ENCODE measurements around the gene SLC9B2. TPM values are rescaled to one million over a fixed set of nuclear protein-coding genes. Genes with fewer than 3 reads are reported as not detected.

SLC9B2 gene
- total RNA-seq, 2 donors from 2014 or later = 10.1 to 14.8 TPM

DNA sequence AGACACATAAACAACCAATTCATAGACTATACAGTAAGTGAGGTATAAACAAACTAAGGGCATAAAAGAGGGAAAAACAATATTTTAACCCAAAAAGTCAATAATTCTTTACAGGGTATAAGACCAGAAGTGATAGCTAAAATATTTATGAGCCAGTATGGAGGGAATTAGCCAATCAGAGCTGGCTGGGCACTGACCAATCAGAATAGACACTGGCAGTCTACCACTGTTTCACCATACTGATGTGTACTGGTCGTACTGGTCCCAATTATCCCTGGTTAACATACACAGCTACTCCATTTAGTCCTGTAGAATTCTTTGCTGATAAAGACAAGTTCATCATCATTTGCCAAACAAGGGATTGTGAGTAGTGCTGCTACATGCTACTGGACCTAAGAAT is 47.3 kb downstream of the SLC9B2 start:
- no peak for TF ChIP-seq POLR2A (IDR thresholded peaks at IDR 0.05)
- no peak for TF ChIP-seq CTCF (IDR thresholded peaks at IDR 0.05)
- H3K36me3 ChIP-seq (replicated peaks in 1 of 2; ENCODE audit: insufficient read depth in 1 of 2, low read depth in 2 of 2) = no peaks in the 10 kb centered on the region
- no peak overlapping the region for H3K27ac ChIP-seq
- H3K4me3 ChIP-seq = no peak overlapping the region
- no peak for DNase-seq
- intact Hi-C loops (cut with DNase I) = no loop called here
- H3K4me1 ChIP-seq = no peaks in the 10 kb centered on the region
- H3K27me3 ChIP-seq = no peaks in the 10 kb centered on the region
- ATAC-seq = no peak
- H3K9me3 ChIP-seq = no peaks in the 10 kb centered on the region
- WGBS, 2 donors = 90 to 94% methylated on average over 1 of the region's 1 CpG

DNA sequence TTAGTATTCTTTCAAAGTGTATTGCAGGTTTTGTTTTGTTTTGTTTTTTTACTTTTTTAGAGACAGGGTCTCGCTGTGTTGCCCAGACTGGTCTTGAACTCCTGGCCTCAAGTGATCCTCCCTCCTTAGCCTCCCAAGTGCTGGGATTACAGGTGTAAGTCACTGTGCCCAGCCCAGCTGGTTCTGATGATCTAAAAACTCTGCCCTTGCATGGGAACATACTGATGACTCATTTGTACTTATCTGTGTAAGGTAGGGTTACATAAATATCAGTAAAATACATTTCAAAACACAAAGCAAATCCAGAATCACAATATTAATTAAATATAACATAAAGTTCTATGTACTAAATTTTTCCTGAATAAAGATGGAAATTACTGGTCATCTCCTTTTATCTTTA is 49.7 kb downstream of the SLC9B2 start:
- H3K27ac ChIP-seq = no peak overlapping the region
- WGBS, 2 donors = 95 to 97% methylated on average over 1 of the region's 1 CpG
- H3K9me3 ChIP-seq = no peaks in the 10 kb centered on the region
- no peaks in the 10 kb centered on the region for H3K4me1 ChIP-seq
- TF ChIP-seq POLR2A (IDR thresholded peaks at IDR 0.05) (no peak), CTCF (IDR thresholded peaks at IDR 0.05) (no peak)
- intact Hi-C loops (cut with DNase I) = no loop called here
- no peak overlapping the region for H3K4me3 ChIP-seq
- no peak for ATAC-seq
- no peaks in the 10 kb centered on the region for H3K36me3 ChIP-seq (replicated peaks in 1 of 2; ENCODE audit: insufficient read depth in 1 of 2, low read depth in 2 of 2)
- no peaks in the 10 kb centered on the region for H3K27me3 ChIP-seq
- DNase-seq = no peak

- Histone ChIP-seq H3K4me1 (peaks cover 8% of the 10 kb centered on the region), H3K36me3 (replicated peaks in 1 of 2; ENCODE audit: insufficient read depth in 1 of 2, low read depth in 2 of 2) (no peaks in the 10 kb centered on the region), H3K4me3 (no peak overlapping the region), H3K9me3 (no peaks in the 10 kb centered on the region), H3K27ac (no peak overlapping the region), H3K27me3 (no peaks in the 10 kb centered on the region)
- intact Hi-C loops (cut with DNase I) = no loop called here
- 87 to 91% methylated on average over 3 of the region's 3 CpGs for WGBS, 2 donors
- TF ChIP-seq CTCF (IDR thresholded peaks at IDR 0.05) (no peak), POLR2A (IDR thresholded peaks at IDR 0.05) (no peak)
- DNase-seq (no peak), ATAC-seq (no peak)
These were observed 51.6 kb downstream of the SLC9B2 start for GRCh38 chr4:103024996-103025395.

- TF ChIP-seq POLR2A (IDR thresholded peaks at IDR 0.05) (no peak), CTCF (IDR thresholded peaks at IDR 0.05) (no peak)
- no peak for ATAC-seq
- WGBS, 2 donors = 82 to 100% methylated on average over 2 of the region's 2 CpGs
These were observed 55.4 kb downstream of the SLC9B2 start for GRCh38 chr4:103021120-103021519.

DNA sequence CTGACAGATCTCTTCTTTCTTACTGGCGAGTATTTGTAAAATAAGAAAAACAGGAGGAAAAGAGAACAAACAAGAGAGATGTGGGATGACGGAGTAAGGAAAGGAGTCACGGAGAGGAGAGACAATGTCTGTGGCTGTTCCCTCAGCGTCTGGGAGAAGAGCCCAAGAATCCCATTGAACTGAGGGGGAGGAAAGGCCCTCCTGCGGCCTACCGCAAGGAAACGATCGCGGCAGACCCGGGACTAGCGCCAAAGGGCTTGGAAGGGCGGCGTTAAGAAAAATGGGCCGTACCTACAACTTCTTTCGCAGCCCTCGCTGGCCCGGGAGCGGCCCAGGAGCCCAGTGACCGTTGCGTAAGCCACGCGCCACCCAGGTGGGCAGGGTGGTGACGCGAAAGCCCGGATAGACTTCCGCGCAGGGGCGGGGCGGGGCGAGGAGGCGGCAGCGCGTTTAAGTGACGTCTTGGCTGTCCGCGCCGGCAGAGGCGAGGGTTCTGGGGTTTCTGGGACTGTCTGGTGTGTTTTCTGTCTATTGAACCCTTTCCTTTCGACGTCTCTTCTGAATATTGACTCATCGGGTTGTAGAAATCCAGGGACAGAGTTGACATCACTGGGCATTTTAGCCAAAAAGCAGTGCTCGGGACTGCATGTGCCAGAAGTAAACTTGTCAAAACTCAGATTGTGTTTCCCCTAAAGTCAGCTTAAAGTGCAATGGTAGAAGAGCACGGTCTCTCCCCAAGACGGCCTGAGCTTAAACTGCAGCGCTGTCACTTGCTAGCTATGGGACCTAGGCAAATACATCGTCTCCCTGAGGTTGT is 57.0 kb downstream of the SLC9B2 start, which contains the start of gene SLC9B1:
Gene SLC9B1, minus strand, starts transcription at position 398 of the 817 bp plus-strand sequence. CDS start 27,994 bp downstream, outside the sequence.
- WGBS, 2 donors = 0 to 2% methylated on average over 21 to 46 of the region's 46 CpGs
- Histone ChIP-seq H3K4me3 (no peak within 1 kb of the TSS), H3K9me3 (no peaks in the 10 kb centered on the region), H3K27me3 (no peaks in the 10 kb centered on the region), H3K27ac (peak within 1 kb of the TSS; percentile 88 to 92 (median 91)), H3K36me3 (replicated peaks in 1 of 2; ENCODE audit: insufficient read depth in 1 of 2, low read depth in 2 of 2) (no peaks in the 10 kb centered on the region), H3K4me1 (peaks cover 18% of the 10 kb centered on the region)
- peak; percentile 98 for DNase-seq
- intact Hi-C loops (cut with DNase I) = no loop called here
- peak; percentile 99 for ATAC-seq
- TF ChIP-seq CTCF (IDR thresholded peaks at IDR 0.05) = peak in 3 of 7 experiments; percentile 25 to 34 (median 27)
- TF ChIP-seq POLR2A (IDR thresholded peaks at IDR 0.05) = peak; percentile 80 to 93 (median 91)

More at GRCh38 chr4:103021120-103021519, 55.4 kb downstream of the SLC9B2 start:
- no peaks in the 10 kb centered on the region for H3K9me3 ChIP-seq
- no peak for DNase-seq
- no peaks in the 10 kb centered on the region for H3K27me3 ChIP-seq
- H3K4me1 ChIP-seq = peaks cover 18% of the 10 kb centered on the region
- intact Hi-C loops (cut with DNase I) = no loop called here
- H3K4me3 ChIP-seq = no peak overlapping the region
- H3K36me3 ChIP-seq (replicated peaks in 1 of 2; ENCODE audit: insufficient read depth in 1 of 2, low read depth in 2 of 2) = no peaks in the 10 kb centered on the region
- H3K27ac ChIP-seq = no peak overlapping the region

Measured in body of pancreas (tissue), 4 donors.